ENCODE measurements around the gene UBE2E2. TPM values are rescaled to one million over a fixed set of nuclear protein-coding genes. Genes with fewer than 3 reads are reported as not detected.
A peak's percentile ranks its signal among the peaks of the same experiment; 100 is the strongest.

Gene UBE2E2
- total RNA-seq, 1 experiment from 2014 or later: 54.9 TPM

DNA sequence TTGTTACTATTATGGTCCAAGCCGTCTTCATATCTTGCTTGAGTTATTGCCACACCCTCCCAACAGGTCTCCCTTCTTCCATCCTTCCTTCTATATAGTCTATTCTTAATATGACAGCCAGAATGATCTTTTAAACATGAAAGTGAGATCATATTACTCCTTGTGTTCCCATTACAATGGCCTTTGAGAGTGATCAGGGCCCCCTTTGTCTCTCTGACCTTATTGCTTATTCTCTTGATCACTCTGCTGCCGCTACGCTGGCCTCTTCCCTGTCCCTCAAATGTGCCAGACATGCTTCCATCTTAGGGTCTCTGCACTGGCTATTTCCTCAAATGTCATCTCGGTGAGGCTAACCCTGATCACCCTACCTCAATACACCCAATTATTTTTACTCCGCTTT, 38.1 kb downstream of the UBE2E2 start (continued):
- TF ChIP-seq, protein P1, sequence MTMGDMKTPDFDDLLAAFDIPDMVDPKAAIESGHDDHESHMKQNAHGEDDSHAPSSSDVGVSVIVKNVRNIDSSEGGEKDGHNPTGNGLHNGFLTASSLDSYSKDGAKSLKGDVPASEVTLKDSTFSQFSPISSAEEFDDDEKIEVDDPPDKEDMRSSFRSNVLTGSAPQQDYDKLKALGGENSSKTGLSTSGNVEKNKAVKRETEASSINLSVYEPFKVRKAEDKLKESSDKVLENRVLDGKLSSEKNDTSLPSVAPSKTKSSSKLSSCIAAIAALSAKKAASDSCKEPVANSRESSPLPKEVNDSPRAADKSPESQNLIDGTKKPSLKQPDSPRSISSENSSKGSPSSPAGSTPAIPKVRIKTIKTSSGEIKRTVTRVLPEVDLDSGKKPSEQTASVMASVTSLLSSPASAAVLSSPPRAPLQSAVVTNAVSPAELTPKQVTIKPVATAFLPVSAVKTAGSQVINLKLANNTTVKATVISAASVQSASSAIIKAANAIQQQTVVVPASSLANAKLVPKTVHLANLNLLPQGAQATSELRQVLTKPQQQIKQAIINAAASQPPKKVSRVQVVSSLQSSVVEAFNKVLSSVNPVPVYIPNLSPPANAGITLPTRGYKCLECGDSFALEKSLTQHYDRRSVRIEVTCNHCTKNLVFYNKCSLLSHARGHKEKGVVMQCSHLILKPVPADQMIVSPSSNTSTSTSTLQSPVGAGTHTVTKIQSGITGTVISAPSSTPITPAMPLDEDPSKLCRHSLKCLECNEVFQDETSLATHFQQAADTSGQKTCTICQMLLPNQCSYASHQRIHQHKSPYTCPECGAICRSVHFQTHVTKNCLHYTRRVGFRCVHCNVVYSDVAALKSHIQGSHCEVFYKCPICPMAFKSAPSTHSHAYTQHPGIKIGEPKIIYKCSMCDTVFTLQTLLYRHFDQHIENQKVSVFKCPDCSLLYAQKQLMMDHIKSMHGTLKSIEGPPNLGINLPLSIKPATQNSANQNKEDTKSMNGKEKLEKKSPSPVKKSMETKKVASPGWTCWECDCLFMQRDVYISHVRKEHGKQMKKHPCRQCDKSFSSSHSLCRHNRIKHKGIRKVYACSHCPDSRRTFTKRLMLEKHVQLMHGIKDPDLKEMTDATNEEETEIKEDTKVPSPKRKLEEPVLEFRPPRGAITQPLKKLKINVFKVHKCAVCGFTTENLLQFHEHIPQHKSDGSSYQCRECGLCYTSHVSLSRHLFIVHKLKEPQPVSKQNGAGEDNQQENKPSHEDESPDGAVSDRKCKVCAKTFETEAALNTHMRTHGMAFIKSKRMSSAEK (CRISPR knock-in tag; IDR thresholded peaks at IDR 0.05; ENCODE audit: borderline replicate concordance): no peak

DNA sequence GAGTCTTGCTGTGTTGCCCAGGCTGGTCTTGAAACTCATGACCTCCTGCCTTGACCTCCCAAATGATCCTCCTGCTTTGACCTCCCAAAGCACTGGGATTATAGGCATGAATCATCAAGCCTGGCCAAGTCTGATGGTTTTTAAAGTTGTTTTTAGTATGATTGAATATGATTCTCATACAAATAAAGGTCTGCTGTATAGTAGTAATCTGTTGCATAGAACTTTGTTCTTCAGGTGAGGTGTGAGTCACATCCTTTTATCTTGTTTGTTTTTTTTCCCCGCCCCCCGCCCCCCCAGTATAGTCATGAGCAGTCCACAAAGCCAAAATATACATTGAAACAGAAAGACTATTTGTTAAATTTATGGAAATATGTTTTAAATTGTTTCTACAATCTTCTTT, 39.0 kb downstream of the UBE2E2 start:
- Mint-ChIP-seq H3K36me3 (no peaks in the 10 kb centered on the region), H3K27ac (no peak overlapping the region), H3K4me1 (peaks cover 32% of the 10 kb centered on the region), H3K9me3 (no peaks in the 10 kb centered on the region), H3K27me3 (ENCODE audit: low read depth) (no peaks in the 10 kb centered on the region), H3K4me3 (no peak overlapping the region)
- DNase-seq (ENCODE audit: low spot score) (no peak), ATAC-seq (no peak)
- TF ChIP-seq, protein P2, sequence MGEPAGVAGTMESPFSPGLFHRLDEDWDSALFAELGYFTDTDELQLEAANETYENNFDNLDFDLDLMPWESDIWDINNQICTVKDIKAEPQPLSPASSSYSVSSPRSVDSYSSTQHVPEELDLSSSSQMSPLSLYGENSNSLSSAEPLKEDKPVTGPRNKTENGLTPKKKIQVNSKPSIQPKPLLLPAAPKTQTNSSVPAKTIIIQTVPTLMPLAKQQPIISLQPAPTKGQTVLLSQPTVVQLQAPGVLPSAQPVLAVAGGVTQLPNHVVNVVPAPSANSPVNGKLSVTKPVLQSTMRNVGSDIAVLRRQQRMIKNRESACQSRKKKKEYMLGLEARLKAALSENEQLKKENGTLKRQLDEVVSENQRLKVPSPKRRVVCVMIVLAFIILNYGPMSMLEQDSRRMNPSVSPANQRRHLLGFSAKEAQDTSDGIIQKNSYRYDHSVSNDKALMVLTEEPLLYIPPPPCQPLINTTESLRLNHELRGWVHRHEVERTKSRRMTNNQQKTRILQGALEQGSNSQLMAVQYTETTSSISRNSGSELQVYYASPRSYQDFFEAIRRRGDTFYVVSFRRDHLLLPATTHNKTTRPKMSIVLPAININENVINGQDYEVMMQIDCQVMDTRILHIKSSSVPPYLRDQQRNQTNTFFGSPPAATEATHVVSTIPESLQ (CRISPR knock-in tag; IDR thresholded peaks at IDR 0.05): no peak
- TF ChIP-seq ZNF121 (CRISPR knock-in tag; IDR thresholded peaks at IDR 0.05) (0 out of 2 replicates have a peak, but pooled peaks have one; percentile 45), NR2C2 (CRISPR knock-in tag; IDR thresholded peaks at IDR 0.05) (no peak)
- ChIA-PET POLR2A (no interaction called here), CTCF (no interaction called here)

DNA sequence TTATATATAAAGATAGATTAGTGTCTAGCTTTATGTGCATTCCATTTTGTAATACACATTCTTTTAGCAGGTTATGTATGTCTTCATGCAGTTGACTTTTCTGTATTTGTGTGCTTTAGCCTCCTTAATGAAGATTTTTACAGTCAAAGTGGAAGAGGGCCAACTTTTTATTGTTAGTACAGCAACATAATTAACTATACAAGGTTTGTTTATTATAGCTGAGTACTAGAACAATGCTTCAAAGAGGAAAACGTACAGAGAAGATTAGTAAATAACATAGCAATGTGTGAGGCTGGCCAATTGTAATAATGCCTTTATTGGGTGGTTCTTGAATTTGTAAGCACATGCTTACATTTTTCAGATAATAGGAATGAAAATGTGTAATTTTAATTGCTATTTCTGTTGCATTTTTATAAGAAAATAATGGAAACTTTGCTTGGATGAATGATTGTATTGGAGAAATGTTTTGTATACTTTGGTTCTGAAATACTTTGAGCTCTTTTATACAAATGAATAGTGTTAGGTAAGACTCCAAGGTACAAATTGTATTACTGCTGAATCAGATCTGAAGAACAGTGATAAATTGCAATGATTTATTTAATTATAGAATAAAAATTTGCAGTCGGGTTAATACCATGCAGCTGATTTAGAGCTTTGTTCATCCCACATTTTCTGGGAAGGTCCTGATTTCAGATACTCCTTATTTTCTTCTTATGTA, 41.4 kb downstream of the UBE2E2 start:
- Mint-ChIP-seq H3K27me3 (ENCODE audit: low read depth) (no peaks in the 10 kb centered on the region), H3K9me3 (peaks cover 7% of the 10 kb centered on the region; the same call in 1 of the 2 replicates), H3K36me3 (no peaks in the 10 kb centered on the region), H3K4me3 (no peak overlapping the region), H3K27ac (no peak overlapping the region), H3K4me1 (peaks cover 23% of the 10 kb centered on the region)
- TF ChIP-seq, protein P3, sequence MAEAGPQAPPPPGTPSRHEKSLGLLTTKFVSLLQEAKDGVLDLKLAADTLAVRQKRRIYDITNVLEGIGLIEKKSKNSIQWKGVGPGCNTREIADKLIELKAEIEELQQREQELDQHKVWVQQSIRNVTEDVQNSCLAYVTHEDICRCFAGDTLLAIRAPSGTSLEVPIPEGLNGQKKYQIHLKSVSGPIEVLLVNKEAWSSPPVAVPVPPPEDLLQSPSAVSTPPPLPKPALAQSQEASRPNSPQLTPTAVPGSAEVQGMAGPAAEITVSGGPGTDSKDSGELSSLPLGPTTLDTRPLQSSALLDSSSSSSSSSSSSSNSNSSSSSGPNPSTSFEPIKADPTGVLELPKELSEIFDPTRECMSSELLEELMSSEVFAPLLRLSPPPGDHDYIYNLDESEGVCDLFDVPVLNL (CRISPR knock-in tag; IDR thresholded peaks at IDR 0.05; ENCODE audit: borderline replicate concordance, low read depth): no peak
- ATAC-seq (no peak), DNase-seq (ENCODE audit: low spot score) (no peak)
- ChIA-PET CTCF (no interaction called here), POLR2A (no interaction called here)

DNA sequence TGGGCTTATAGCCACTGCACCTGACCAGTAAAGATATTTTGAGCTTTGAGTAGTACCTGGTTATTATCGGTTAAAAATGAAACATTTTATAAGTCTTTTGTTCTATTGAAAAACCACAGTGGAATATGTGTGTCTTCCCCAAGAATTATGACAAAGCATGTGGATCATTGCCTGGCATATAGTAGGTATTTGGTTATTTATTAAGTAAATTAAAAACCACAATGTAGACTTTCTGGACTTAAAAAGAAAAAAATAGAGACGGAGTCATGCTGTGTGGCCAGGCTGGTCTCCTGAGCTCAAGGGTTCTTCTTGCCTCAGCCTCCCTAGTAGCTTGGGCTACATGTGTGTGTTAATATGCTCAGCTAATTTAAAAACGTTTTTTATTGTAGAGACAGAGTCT, 43.5 kb downstream of the UBE2E2 start:
- no peak overlapping the region for H3K4me3 Mint-ChIP-seq
- POLR2A ChIA-PET: no interaction called here
- DNase-seq (ENCODE audit: low spot score) (no peak), ATAC-seq (no peak)
- no peak overlapping the region for H3K27ac Mint-ChIP-seq
- H3K4me1 Mint-ChIP-seq: peaks cover 15% of the 10 kb centered on the region
- H3K27me3 Mint-ChIP-seq (ENCODE audit: low read depth): no peaks in the 10 kb centered on the region
- H3K9me3 Mint-ChIP-seq: peaks cover 7% of the 10 kb centered on the region; the same call in 1 of the 2 replicates
- H3K36me3 Mint-ChIP-seq: no peaks in the 10 kb centered on the region
- CTCF ChIA-PET: no interaction called here
- TF ChIP-seq NR2C2 (CRISPR knock-in tag; IDR thresholded peaks at IDR 0.05) (no peak), TEAD1 (CRISPR knock-in tag; IDR thresholded peaks at IDR 0.05) (no peak), ZNF121 (CRISPR knock-in tag; IDR thresholded peaks at IDR 0.05) (no peak), JUN (CRISPR knock-in tag; IDR thresholded peaks at IDR 0.05) (no peak), TCF7 (CRISPR knock-in tag; IDR thresholded peaks at IDR 0.05; ENCODE audit: low read depth) (no peak), PRRX2 (CRISPR knock-in tag; IDR thresholded peaks at IDR 0.05) (no peak), ZNF416 (CRISPR knock-in tag; IDR thresholded peaks at IDR 0.05) (no peak), ZNF671 (CRISPR knock-in tag; IDR thresholded peaks at IDR 0.05) (no peak)
- TF ChIP-seq, protein P4, sequence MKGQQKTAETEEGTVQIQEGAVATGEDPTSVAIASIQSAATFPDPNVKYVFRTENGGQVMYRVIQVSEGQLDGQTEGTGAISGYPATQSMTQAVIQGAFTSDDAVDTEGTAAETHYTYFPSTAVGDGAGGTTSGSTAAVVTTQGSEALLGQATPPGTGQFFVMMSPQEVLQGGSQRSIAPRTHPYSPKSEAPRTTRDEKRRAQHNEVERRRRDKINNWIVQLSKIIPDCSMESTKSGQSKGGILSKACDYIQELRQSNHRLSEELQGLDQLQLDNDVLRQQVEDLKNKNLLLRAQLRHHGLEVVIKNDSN (CRISPR knock-in tag; IDR thresholded peaks at IDR 0.05): no peak
- TF ChIP-seq, protein P5, sequence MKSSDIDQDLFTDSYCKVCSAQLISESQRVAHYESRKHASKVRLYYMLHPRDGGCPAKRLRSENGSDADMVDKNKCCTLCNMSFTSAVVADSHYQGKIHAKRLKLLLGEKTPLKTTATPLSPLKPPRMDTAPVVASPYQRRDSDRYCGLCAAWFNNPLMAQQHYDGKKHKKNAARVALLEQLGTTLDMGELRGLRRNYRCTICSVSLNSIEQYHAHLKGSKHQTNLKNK (CRISPR knock-in tag; IDR thresholded peaks at IDR 0.05): no peak
- TF ChIP-seq, protein P6, sequence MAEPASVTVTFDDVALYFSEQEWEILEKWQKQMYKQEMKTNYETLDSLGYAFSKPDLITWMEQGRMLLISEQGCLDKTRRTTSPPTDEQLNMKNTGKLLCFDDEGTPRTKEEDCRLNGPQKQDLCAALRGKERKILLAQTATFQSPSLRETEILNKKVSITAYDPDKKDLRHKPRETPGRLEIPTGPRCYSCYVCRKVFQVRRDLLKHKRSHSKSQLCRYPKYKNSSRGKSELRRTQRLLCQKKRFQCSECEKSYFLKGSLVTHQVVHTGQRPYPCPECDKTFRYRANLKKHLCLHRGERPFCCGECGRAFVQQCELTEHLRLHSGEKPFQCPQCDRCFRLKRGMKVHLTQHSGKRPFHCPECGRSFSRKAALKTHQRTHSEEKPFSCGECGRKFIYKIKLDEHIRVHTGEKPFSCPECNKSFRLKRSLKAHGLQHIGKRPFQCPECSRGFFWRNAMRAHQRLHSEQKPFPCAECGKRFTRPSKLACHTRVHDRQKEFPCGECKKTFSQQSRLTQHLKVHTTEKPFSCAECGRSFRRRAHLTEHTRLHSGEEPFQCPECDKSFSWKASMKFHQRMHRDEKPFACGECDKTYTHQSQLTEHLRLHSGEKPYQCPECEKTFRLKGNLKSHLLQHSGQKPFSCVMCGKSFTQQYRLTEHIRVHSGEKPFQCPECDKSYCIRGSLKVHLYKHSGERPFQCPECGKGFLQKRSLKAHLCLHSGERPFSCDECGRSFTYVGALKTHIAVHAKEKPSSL (CRISPR knock-in tag; conservative IDR thresholded peaks at IDR 0.05): no peak
- TF ChIP-seq, protein P7, sequence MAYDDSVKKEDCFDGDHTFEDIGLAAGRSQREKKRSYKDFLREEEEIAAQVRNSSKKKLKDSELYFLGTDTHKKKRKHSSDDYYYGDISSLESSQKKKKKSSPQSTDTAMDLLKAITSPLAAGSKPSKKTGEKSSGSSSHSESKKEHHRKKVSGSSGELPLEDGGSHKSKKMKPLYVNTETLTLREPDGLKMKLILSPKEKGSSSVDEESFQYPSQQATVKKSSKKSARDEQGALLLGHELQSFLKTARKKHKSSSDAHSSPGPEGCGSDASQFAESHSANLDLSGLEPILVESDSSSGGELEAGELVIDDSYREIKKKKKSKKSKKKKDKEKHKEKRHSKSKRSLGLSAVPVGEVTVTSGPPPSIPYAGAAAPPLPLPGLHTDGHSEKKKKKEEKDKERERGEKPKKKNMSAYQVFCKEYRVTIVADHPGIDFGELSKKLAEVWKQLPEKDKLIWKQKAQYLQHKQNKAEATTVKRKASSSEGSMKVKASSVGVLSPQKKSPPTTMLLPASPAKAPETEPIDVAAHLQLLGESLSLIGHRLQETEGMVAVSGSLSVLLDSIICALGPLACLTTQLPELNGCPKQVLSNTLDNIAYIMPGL (CRISPR knock-in tag; IDR thresholded peaks at IDR 0.05): no peak

Measured in WTC11 (cell line).